Endothelial cell of umbilical vein (primary cell): Measurements from ENCODE around the gene PCDHGA5. TPM values are rescaled to one million over a fixed set of nuclear protein-coding genes. Genes with fewer than 3 reads are reported as not detected.
"Not testable (repeated sequence)": the region's sequence is repeated elsewhere in the genome, so short reads cannot be mapped to it uniquely, and the experiment has no call there.

ENCODE experiments used
- BruUV-seq: library from RNA; stranded (reverse); fragments of 400-500 nt; replicated peaks from 2 replicates; lab custom pipeline; 2021; lab: Mats Ljungman, UMichigan
- CTCF ChIA-PET: fragments of 300-600, 350-600 bp; sonication (Branson Sonifier 250); formaldehyde crosslinking; loops from one replicate; lab custom pipeline; 2021; ENCODE audit warnings: antibody characterized with exemption, inconsistent platforms; lab: Charles Lee
- POLR2A ChIA-PET: fragments of 300-600, 350-600 bp; sonication (Branson Sonifier 250); formaldehyde crosslinking; loops from one replicate; lab custom pipeline; 2021; ENCODE audit warnings: antibody characterized with exemption, inconsistent platforms; lab: Charles Lee
- DNase-seq: peaks from one replicate; pipeline ENCODE4 v3.0.0-alpha.2; 2011; ENCODE audit warnings: low read depth, low spot score
- FAIRE-seq: peaks from 2 replicates; lab custom pipeline; 2011; peaks lifted over from hg19 to GRCh38; lab: Jason Lieb, UNC
- H2AFZ ChIP-seq: 2 replicates; pipeline ENCODE4 v1.6.0; 2012; ENCODE audit warnings: low read depth, low read length, control low read depth, inconsistent platforms
- H3K27ac ChIP-seq: 2 replicates; pipeline ENCODE4 v1.5.1; 2011; ENCODE audit warnings: low read depth, mild to moderate bottlenecking, control low read depth, low read length, moderate library complexity; ENCODE audit not compliant: insufficient read depth
- H3K27me3 ChIP-seq, 2 experiments: 2 replicates each; pipeline versions ENCODE4 v1.6.0 to v1.6.1; 2011; ENCODE audit warnings: low read length in 2 of 2, mixed read lengths in 1 of 2; ENCODE audit not compliant: control insufficient read depth in 2 of 2, insufficient read depth in 2 of 2
- H3K36me3 ChIP-seq, 2 experiments: 2 replicates in 1 of 2; 3 replicates in 1 of 2; pipeline ENCODE4 v1.5.1; 2011; ENCODE audit warnings: low read length in 2 of 2, mild to moderate bottlenecking in 1 of 2, moderate library complexity in 1 of 2; ENCODE audit not compliant: control insufficient read depth in 2 of 2, insufficient read depth in 2 of 2; ENCODE audit errors: extremely low read depth in 1 of 2
- H3K4me1 ChIP-seq: 3 replicates; pipeline ENCODE4 v1.5.1; 2011; ENCODE audit warnings: mild to moderate bottlenecking, low read length; ENCODE audit not compliant: control insufficient read depth, insufficient read depth; ENCODE audit errors: extremely low read depth
- H3K4me2 ChIP-seq: 2 replicates; pipeline ENCODE4 v1.6.1; 2011; ENCODE audit warnings: low read length, control low read depth, mixed read lengths; ENCODE audit not compliant: insufficient read depth
- H3K4me3 ChIP-seq, 3 experiments: fragments of 200-600 bp in 1 of 3; sonication (generic), shearing (Covaris generic) in 1 of 3; replicated peaks in 1 of 3; 2 replicates each; pipeline ENCODE4 v1.5.1; 2011 to 2016; ENCODE audit warnings: control low read depth in 3 of 3, low read length in 3 of 3, mild to moderate bottlenecking in 2 of 3, inconsistent platforms in 1 of 3, low read depth in 1 of 3, moderate library complexity in 1 of 3; ENCODE audit not compliant: insufficient read depth in 1 of 3
- H3K79me2 ChIP-seq: 2 replicates; pipeline ENCODE4 v1.6.0; 2012; ENCODE audit warnings: low read length, inconsistent platforms; ENCODE audit not compliant: control insufficient read depth, insufficient read depth
- H3K9ac ChIP-seq: replicated peaks from 2 replicates; pipeline ENCODE3; 2011; ENCODE audit warnings: low read length, control low read depth; ENCODE audit not compliant: insufficient read depth; ENCODE audit errors: extremely low read depth
- H3K9me1 ChIP-seq: replicated peaks from 3 replicates; pipeline ENCODE4 v1.6.0; 2011; ENCODE audit warnings: mild to moderate bottlenecking, low read length; ENCODE audit not compliant: control insufficient read depth, insufficient read depth; ENCODE audit errors: extremely low read depth
- H3K9me3 ChIP-seq: replicated peaks from 2 replicates; pipeline ENCODE4 v1.5.1; 2012; ENCODE audit warnings: low read length, inconsistent platforms; ENCODE audit not compliant: control insufficient read depth, insufficient read depth
- H4K20me1 ChIP-seq: replicated peaks from 2 replicates; pipeline ENCODE3; 2011; ENCODE audit warnings: mild to moderate bottlenecking, low read length; ENCODE audit not compliant: control insufficient read depth, insufficient read depth; ENCODE audit errors: extremely low read depth
- FOS ChIP-seq: IDR thresholded peaks from 2 replicates; pipeline ENCODE4 v1.6.1; 2011; ENCODE audit warnings: mild to moderate bottlenecking, low read length, moderate library complexity, borderline replicate concordance; ENCODE audit not compliant: insufficient read depth
- POLR2A ChIP-seq: IDR thresholded peaks from 2 replicates; pipeline ENCODE4 v1.6.1; 2012; ENCODE audit warnings: low read depth, mild to moderate bottlenecking, control low read depth, low read length
- dilution Hi-C: fragments of 300-500 bp; cut with MboI; formaldehyde crosslinking; loops from one replicate; pipeline ENCODE4 v1.15.0; 2019; ENCODE audit warnings: low sequenced_read_pairs; ENCODE audit not compliant: extremely low pct_ligation_motif_present
- intact Hi-C: fragments of 100-400 bp; cut with micrococcal nuclease; formaldehyde crosslinking; loops from one replicate; pipeline ENCODE4 v1.10.0; 2022
- polyA plus RNA-seq, 4 experiments: library from polyadenylated mRNA; depleted of rRNA in 3 of 4; stranded (reverse) in 3 of 4; unstranded in 1 of 4; fragments of >200 nt; gene quantifications; 2 replicates each; pipeline versions ENCODE4 v1.2.1 to v1.2.3, GENCODE V29; 2011 to 2012; ENCODE audit warnings: missing spikeins in 1 of 4
- total RNA-seq: library from RNA; stranded (reverse); gene quantifications from 2 replicates; pipeline ENCODE4 v1.2.3, GENCODE V29; 2021

PCDHGA5 gene
- total and polyA plus RNA-seq, 2 donors (not counting 3 experiments of a cell fraction or from before 2014, with no cell fraction given), result 0.36 to 0.93 TPM

GRCh38 chr5:141393267-141393666, 29.3 kb downstream of the PCDHGA5 start:
- intact Hi-C loops (no loop called here), dilution Hi-C loops (no loop called here)
- Histone ChIP-seq H3K36me3 (no peaks in the 10 kb centered on the region), H3K4me2 (no peak overlapping the region), H3K9ac (no peak overlapping the region), H3K9me3 (peaks cover 2% of the 10 kb centered on the region), H3K9me1 (no peaks in the 10 kb centered on the region), H3K27ac (no peak overlapping the region), H3K4me3 (no peak overlapping the region), H4K20me1 (no peaks in the 10 kb centered on the region), H3K4me1 (no peaks in the 10 kb centered on the region), H3K79me2 (no peaks in the 10 kb centered on the region), H3K27me3 (peaks cover 29 to 75% of the 10 kb centered on the region in 2 experiments), H2AFZ (no peak overlapping the region)
- no TSS peak for BruUV-seq
- POLR2A ChIA-PET, result no interaction called here
- TF ChIP-seq FOS, result no peak
- no peak for TF ChIP-seq POLR2A
- FAIRE-seq (no peak), DNase-seq (no peak)
- CTCF ChIA-PET, result interaction anchor here (0.8 to 3.7 kb wide), 4 partner anchors 20 to 171 kb away, joined by 3 to 16 read pairs (median 6); partner anchors contain the start of genes PCDHGA10 and PCDHGA3

- BruUV-seq, H3K4me1 ChIP-seq, dilution Hi-C loops, H3K4me3 ChIP-seq, H4K20me1 ChIP-seq, H3K4me2 ChIP-seq, H3K79me2 ChIP-seq, POLR2A ChIA-PET, H2AFZ ChIP-seq, FAIRE-seq, H3K27ac ChIP-seq, H3K9ac ChIP-seq, intact Hi-C loops, H3K36me3 ChIP-seq, H3K9me1 ChIP-seq, DNase-seq, H3K9me3 ChIP-seq: not testable (repeated sequence)
- H3K27me3 ChIP-seq, result peaks cover 32 to 81% of the 10 kb centered on the region in 2 experiments
- CTCF ChIA-PET, result interaction anchor here (1.0 to 3.5 kb wide), 3 partner anchors 13 to 171 kb away, joined by 3 to 21 read pairs (median 3); partner anchors contain the start of genes PCDHB14 and PCDHGA7
These were observed 30.6 kb downstream of the PCDHGA5 start for GRCh38 chr5:141394401-141395187.
